22Rv1 (cell line): ENCODE data around the gene RSU1.

Experiments used
- ZFX ChIP-seq: fragments of 450-650 bp; IDR thresholded peaks from 2 replicates; pipeline ENCODE4 v1.6.1; 2017; ENCODE audit warnings: antibody characterized with exemption, borderline replicate concordance
- TF ChIP-seq, protein P1 (sequence below): fragments of 450-650 bp; IDR thresholded peaks from 2 replicates; pipeline ENCODE4 v1.5.1; 2017; ENCODE audit warnings: mild to moderate bottlenecking

DNA sequence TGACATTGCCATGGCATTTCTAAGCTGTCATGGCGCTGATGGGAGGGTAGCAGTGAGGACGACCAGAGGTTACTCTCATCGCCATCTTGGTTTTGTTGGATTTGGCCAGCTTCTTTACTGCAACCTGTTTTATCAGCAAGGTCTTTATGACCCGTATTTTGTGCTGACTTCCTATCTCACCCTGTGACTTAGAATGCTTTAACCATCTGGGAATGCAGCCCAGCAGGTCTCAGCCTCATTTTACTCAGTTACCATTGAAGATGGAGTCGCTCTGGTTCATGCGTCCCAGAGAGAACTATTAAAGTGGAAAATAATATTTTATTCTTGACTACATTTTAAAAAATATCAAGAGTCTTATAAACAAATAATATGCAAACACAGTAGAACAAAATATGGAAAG, 131.7 kb downstream of the RSU1 start:
- TF ChIP-seq, protein P1, sequence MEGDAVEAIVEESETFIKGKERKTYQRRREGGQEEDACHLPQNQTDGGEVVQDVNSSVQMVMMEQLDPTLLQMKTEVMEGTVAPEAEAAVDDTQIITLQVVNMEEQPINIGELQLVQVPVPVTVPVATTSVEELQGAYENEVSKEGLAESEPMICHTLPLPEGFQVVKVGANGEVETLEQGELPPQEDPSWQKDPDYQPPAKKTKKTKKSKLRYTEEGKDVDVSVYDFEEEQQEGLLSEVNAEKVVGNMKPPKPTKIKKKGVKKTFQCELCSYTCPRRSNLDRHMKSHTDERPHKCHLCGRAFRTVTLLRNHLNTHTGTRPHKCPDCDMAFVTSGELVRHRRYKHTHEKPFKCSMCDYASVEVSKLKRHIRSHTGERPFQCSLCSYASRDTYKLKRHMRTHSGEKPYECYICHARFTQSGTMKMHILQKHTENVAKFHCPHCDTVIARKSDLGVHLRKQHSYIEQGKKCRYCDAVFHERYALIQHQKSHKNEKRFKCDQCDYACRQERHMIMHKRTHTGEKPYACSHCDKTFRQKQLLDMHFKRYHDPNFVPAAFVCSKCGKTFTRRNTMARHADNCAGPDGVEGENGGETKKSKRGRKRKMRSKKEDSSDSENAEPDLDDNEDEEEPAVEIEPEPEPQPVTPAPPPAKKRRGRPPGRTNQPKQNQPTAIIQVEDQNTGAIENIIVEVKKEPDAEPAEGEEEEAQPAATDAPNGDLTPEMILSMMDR, result no peak
- TF ChIP-seq ZFX, result no peak
